Stimulated activated CD4-positive, alpha-beta T cell treated with anti-CD3 and anti-CD28 coated beads, Interleukin-2, amount 100 ng/mL, for 24 hours (primary cell): Measurements from ENCODE around the gene DGKH.

Source experiments
- DNase-seq, 2 donors: peaks; one replicate each; pipeline ENCODE4 v3.0.0-alpha.2; 2020

Gene DGKH, protein sequence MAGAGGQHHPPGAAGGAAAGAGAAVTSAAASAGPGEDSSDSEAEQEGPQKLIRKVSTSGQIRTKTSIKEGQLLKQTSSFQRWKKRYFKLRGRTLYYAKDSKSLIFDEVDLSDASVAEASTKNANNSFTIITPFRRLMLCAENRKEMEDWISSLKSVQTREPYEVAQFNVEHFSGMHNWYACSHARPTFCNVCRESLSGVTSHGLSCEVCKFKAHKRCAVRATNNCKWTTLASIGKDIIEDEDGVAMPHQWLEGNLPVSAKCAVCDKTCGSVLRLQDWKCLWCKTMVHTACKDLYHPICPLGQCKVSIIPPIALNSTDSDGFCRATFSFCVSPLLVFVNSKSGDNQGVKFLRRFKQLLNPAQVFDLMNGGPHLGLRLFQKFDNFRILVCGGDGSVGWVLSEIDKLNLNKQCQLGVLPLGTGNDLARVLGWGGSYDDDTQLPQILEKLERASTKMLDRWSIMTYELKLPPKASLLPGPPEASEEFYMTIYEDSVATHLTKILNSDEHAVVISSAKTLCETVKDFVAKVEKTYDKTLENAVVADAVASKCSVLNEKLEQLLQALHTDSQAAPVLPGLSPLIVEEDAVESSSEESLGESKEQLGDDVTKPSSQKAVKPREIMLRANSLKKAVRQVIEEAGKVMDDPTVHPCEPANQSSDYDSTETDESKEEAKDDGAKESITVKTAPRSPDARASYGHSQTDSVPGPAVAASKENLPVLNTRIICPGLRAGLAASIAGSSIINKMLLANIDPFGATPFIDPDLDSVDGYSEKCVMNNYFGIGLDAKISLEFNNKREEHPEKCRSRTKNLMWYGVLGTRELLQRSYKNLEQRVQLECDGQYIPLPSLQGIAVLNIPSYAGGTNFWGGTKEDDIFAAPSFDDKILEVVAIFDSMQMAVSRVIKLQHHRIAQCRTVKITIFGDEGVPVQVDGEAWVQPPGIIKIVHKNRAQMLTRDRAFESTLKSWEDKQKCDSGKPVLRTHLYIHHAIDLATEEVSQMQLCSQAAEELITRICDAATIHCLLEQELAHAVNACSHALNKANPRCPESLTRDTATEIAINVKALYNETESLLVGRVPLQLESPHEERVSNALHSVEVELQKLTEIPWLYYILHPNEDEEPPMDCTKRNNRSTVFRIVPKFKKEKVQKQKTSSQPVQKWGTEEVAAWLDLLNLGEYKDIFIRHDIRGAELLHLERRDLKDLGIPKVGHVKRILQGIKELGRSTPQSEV

DNA sequence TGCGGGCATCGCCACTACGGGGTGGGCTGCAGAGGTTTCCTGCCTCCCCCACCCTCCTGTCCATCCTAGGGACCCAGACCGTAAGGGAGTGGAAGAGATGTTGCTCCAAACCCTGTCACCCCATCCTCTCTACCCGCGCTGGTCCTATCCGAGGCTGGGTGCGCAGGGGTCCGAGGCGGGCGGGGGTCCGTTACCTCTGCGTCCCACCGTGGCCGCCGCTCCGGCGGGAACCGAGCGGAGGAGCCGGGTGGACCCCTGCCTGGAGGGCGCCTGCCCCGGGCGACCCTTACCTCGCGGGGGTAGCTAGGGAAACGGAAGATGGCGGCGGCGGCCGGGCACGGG, at the start of gene DGKH:
TSS of gene DGKH (plus strand) at position 307 of the 342 bp plus-strand sequence. CDS start 126 bp downstream, outside the sequence.
- peak in 1 of 2 donors; percentile 26 for DNase-seq

DNA sequence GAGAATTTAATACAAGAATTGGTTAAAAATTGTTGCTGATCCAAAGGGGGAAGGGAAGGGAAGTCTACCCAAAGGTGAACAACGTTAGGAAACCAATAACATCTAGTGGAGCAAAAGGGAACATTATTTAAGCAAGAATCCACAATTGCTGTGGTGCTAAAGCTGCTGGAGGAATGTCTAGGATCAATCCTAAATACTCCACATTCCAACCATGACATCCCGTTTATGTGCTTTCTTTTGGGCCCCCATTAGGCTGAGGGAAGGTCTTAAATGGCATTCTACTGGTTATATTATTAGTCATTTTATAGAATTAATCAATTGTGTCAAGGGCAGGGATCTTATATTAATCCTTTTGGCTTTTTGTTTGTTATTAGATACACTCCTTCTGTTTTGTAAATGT, 47.6 kb upstream of the DGKH start:
- DNase-seq: no peak

DNA sequence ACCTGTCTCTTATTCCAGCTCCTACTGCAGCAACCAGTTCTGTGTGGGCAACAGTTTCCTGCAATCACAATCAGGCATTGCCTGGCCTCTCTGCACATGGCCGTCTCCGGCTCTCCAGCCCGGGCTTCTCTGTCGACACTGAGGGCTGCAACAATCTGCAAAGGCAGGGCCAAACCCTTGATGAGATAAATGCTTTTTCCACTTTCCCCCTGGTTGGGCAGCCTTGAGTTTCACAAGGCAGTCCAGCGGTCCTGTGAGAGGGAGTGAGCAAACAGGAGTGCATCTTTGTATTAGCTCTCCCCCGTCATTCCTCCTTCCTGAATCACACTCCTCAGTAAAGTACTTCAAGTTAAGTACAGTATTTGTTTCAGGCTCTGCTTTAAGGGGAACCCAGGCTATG, 46.9 kb upstream of the DGKH start:
- DNase-seq: no peak

DNA sequence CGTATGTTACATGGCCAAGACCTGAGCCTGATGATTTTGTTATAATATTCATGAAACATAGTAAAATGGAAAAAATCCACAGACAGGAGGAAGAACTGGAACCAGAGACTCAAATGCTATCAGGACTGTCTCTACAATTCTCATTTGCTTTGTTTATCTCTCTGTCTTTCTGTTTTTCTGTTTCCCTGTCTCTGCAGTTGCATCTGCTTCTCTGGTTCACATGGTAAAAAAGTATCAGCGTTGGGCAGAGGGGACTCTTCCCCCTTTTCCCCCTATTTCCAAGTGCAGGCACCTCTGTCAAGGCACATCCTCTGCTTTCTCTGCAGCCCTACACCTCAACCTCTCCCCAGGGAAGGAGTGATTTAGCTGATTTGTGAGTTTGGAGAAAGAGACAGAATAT, 46.4 kb upstream of the DGKH start:
- no peak for DNase-seq

DNA sequence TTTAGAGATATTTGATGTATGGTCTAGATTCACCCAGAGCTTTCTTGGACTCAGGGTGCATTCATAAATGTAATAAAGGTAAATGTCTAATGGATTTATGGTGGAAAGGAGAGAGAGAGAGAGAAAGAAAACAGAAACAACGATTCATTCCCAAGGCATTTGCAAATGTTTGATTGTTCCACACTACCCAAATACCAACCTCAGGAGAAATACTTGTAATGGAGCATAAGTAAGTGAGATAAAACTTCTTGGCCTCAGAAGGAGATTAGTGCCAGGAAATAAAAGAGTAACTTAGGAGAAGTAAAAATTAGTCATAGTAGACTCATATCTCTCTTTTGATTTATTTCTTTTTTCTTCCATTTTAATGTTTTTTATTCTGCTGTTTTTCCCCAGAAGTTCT, 40.6 kb upstream of the DGKH start:
- no peak for DNase-seq

DNA sequence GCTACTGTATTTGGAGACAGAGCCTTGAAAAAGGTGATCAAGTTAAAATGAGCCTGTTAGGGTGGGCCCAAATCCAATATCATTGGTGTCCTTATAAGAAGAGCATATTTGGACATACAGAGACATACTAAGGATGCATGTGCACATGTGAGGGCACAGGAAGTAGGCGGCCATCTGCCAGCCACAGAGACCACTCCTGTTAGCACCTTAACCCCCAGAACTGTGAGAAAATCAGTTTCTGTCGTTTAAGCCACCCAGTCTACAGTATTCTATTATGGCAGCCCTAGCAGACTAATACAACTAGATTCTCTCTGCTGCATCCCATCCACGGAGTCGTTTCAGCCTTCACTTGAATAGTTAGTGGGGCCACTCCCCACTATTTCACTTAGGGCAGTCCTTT, 39.4 kb upstream of the DGKH start:
- no peak for DNase-seq

DNA sequence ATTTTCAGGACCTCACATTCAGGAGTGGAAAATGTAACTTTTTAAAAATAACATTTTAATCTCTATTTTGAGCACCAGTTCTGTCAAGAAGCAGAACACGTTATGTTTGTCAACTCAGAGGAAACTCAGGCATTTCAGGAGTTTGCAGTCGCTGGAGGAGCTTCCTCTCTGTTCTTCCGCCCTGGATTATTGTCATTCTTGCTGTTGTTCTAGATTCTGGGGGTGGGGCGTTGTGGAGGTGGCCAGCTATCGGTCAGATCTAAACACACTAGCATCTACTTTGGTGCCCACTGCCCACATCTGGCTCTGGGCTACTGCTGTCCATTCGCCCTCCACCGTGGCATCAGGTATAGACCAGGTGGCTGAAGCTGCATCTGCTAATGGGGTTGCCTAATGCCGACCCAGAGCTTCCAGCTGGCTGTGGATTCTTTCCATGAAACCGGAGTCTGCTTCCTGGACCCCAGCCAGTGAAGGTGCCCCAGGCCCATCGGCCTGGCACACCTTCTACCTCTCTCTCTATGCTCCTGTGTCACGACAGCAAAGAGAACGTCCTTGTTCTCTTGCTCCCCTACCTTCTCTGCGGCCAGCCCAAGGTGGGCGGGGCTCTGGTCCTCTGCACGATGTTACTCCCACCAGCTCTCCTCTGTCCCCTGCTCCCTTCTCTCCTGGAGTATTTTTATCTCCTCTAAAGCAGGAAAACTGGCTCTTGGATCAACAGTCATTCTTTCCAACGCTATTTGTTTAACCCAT, 36.7 kb upstream of the DGKH start:
- no peak for DNase-seq

DNA sequence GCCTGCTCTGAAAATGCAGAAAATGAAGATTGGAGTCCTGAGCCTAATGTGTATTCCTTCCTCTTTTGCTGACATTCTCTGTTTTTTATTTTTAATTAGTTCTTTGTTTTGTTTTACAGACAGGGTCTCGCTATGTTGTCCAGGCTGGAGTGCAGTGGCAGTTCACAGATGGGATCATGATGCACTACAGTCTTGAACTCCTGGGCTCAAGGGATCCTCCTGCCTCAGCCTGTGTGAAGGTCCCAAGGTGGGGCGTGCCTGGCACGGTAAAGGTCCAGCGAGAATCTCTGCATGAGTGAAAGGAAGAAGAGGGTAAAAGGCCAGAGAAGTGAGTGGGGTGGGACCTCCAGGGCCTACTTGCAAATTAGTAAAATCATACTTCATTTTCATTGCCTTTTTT, 34.3 kb upstream of the DGKH start:
- no peak for DNase-seq

DNA sequence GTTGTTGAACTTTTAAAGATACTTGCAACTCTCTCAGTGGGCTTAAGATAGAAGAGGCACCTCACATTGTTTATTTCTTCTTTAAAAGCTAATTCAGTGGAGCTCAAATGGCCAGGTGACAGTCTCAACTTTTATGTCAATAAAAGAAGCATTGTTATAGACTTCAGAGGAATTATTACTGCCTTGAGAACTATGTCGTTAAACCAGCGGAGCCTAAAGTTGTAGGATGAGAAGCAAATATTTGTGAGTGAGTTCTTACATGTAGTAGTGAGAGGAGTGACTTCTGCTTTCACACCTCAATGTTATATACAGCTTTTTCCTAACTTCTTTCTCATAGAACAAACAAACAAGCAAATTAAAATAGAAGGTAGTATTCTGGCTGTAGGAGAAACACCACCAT, 31.2 kb upstream of the DGKH start:
- DNase-seq: no peak

DNA sequence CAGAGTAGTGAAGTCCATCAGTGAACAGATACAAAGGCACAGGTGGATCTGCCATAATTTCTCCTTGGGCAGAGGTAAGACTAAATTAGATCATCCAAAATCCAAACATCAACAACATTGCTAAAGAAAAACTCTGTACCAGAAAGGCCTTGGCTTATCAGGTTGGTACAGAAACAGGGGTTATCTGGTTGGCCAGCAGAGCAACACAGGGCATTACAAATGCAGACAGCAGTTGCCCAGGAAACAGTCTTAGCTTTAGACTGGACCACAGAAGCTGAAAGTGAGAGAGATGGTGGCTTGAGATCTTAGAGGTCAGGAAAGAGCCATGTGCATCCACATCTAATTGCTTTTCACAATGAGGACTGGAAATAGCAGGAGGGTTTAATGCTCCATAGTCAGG, 26.6 kb upstream of the DGKH start:
- DNase-seq: no peak

DNA sequence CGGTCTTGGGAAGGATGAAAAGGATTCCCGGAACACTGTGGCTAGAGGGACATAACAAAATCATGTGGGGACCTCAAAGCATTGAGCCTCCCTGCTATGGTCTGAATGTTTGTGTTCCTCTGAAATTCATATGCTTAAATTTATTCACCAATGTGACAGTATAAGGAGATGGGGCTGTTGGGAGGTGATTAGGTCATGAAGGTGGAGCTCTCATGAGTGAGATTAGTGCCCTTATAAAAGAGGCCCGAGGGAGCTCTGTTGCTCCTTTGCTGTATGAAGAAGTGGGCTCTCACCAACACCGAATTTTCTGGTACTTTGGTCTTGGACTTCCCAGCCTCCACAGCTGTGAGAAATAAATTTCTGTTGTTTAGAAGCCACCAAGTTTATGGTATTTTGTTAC, 26.1 kb upstream of the DGKH start:
- DNase-seq: no peak

DNA sequence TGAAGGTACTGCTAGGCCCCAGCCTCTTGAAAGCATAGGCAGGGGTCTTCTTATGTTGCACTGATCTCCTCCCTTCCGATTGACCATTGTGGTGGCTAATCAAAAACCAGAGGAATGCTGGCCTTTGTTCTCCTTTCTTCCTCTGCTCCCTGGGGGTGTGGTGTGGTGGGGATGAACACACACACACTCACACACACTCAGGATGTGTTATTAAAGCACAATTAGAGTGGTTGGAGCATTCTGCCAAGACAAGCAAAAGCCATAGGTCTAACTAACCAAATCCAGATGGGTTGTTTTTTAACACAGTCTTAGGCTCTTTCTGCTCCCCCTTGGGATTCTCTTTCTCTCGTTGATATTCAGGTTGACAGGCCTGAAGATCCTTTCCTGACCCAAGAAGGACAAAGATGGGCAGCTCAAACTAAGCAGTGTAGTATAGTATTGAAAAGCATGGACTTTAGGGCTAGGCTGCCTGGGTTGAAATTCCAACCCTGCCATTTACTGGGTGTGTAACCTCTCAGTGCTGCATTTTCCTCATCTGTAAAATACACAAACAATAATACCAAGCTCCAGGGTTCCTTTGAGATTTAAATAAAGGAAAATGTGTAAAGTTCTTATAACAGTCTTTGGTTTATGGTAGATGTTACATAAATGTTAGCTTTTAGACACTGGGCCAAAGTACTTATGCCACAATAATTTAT, 25.5 kb upstream of the DGKH start:
- no peak for DNase-seq

DNA sequence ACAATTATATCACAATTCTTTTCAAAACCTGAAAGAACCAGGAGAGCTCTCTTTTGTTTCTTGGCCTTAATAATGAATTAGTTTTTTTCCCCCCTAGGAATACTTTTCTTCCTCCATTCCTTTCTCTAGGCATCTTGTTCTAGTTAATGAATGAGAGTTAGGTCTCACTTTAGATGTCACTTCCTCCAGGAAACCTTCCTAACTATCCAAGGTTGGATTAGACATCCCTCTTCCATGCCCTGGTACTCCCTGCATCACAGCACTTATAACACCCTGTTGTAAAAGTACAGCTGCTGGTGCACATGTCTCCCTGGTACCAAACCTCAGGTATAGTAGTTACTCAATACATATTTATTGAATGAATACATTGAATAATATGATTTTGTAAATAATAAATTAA, 21.2 kb upstream of the DGKH start:
- DNase-seq: no peak

DNA sequence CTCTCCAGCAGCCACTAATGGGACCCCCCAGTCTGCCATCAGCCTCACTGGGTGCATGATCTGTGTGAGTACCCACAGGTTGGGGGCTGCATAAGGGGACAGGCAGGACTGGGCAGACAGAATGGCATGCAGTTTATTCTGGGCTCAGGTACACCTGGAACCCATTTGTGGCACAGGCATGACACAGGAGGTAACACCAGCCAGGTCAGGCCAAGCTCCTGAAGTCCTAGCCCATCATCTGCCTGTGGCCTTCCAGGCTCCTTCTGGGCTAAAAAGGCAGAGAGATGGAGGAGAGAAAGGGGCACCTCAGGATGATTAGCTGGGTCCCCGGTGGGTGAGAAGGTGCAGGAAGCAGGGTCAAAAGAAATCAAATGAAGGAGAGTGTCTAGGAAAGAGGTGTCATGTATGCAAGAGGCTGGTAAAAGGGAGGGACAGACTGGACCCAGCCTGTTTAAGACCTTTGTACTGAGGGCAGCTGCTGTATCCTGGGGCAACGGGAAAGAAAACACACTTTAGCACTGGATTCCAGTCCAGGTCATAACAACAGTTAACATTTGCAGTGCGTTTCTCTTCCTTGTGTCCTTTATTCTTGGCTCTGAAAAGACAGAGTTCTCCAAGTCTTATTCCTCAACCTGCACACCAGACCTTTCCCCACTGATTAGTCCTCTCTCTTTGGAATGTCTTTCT, 20.2 kb upstream of the DGKH start:
- DNase-seq: no peak

DNA sequence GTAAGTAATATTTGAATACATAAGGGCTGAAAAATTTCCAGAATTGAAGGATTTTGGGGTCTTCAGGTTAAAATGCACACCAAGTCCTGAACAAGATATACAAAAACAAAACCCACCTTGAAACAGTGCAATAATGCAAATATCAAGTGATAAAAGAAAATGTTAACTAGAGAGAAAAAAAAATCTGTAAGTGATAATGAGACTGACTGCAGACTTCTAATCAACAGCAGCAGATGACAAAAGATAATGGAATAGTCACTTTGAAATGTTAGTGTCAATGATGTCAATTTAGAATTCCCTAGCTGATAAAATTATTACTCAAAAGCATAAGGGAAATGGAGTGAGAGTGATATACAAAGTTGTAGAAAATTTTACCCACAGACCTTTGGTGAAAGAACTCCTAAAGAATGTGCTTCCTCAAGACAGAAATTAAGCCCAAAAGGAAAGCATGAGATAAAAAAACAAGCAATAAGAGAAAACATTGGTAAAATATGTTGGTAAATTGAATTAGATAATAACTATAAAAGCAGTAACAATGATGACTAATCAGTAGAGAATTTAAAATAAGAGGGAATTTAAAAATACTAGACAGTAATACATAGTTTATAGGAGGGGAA, 12.4 kb upstream of the DGKH start:
- DNase-seq: no peak

DNA sequence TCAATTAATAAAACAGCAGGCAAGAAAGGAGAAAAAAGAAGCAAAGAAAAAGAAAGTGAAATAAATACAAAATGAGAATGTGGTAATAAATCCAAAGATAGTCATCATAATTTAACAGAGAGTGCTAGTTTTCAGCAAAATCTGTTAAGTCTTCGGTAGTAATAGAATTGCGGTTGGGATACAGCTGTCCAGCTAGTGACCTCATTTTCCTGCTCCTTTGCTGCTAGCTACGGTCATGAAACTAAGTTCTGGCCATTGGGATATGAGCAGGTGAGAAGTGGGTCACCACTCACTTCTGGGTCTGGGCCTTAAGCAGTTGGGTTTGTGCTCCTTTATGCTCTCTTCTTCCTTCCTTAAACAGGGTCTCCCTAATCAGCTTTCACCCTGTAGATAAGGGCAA, 11.7 kb upstream of the DGKH start:
- no peak for DNase-seq

DNA sequence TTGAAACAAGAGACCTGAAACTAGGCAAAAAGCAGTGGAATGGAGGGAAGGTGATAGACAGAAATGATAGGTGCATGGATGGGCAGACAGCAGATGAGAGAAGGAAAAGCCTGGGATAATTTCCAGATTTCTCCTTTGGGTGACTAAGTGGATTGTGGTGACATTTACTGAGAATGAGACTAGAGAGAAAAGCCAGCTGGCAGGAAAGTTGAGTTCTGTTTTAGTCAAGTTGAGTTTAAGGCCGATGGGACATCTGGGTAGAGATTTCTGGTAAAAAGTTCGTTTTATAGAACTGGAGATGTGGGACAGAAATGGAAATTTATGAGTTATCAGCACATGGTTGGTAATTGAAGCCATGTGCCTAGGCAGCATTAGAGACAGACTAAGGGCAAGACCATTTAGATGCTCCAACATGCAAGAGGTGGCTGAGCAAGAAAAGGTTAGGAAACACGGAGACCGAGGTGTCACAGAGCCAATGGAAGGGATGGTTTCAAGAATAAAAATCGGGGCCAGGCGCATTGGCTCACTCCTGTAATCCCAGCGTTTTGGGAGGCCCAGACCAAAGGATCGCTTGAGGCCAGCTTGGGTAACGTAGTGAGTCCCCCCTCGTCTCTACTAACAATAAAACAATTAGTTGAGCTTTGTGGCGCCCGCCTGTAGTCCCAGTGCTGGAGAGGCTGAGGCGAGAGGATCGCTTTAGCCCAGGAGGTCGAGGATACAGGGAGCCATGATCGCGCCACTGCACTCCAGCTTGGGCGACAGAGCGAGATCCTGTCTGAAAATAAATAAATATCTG, 9.6 kb upstream of the DGKH start:
- DNase-seq: no peak

DNA sequence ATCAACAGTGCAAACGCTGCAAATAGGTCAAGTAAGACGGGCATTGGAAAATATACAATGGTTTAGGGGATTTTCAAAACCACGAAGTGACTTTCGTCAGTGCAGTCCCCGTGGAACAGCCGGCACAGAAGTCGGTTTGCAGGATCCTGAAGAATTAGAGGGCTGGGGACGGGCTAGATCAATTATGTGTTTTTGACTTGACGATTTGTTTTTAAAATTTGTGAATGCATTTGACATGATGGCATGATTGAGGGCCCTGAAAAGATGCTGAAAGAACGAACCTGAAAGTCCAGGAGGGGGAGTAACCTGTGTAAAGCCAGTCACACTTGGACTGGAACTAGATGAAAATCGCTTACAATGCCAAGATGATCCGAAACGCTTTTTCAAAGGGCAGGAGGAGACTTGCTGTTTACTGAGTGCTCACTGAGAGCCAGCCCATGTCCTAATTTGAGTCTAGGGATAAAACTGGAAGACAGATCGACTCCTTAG, 8.9 kb upstream of the DGKH start:
- no peak for DNase-seq

DNA sequence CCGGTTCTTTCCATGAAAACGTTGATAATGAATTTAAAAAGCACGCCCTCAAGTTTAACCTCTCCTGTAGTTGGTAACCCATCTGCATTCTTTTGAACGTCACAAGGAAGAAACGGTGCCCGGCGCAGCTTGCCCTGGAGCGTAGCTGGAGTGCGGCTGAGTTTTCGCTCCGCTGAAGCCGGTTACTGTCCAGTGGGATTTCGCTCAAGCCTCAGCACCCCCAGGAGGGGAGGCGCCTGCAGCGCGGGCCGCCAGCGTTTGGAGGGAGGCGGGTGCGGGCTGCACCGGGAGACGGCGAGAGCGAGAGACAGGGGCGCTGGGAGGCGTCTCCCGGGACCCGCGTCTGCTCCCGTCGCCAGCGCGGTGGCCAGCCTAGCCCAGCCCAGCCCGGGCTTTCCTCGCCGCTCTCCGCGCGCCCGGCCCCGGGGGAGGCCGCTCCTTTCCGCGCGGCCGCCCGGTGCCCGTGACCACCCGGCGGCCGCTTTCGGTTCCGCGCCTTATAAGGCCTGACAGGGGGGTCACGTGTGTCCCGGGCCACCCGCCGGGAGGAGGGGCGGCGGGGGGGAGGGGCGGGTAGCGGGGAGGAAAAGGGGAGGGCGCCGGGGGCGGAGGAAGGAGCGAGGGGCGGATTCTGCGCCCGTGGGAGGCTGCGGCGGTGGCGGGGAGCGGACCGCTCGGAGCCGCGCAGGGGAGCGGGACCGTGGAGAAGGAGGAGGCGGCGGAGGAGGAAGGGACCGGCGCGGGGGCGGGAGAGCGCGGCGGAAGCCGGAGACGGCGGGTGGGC, 8.3 kb upstream of the DGKH start:
- peak; percentile 87 to 90 for DNase-seq

DNA sequence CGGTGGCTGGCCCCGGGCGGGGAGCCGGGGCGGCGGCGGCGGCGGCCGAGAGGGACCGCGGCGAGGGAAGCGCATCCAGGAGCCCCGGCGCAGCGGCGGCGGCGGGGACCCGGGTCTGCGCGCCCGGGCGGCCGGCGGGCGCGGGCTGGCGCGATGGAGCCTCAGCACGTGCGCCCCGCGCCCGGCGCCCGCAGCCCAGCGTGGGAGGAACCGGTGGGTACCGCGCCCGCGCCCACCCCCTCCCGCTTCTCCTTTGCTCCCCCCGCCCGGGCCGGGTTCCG, 7.8 kb upstream of the DGKH start:
- no peak for DNase-seq
